Natural killer cell (primary cell): ENCODE results near the gene TMEM141. TPM values are rescaled to one million over a fixed set of nuclear protein-coding genes. Genes with fewer than 3 reads are reported as not detected.

Experiments used
- ATAC-seq, 3 donors: fragments of 150-1000 bp in 2 of 3; fragments of 200-7000 bp in 1 of 3; cut with Tn5 transposase; 1 replicate in 1 of 3; 2 replicates in 2 of 3; pipeline ENCODE4 v1.10.0; 2021; ENCODE audit warnings: mild to moderate bottlenecking in 2 of 3, moderate library complexity in 2 of 3
- DNase-seq, 2 donors: peaks; one replicate each; pipeline versions ENCODE4 v3.0.0 to v3.0.0-alpha.2; 2013 to 2021; ENCODE audit warnings: mixed read lengths in 1 of 2
- H3K27ac ChIP-seq: one replicate; pipeline ENCODE4 v1.5.1; 2013; ENCODE audit warnings: mild to moderate bottlenecking, low read length
- H3K27me3 ChIP-seq: one replicate; pipeline ENCODE4 v1.6.1; 2013; ENCODE audit warnings: low read length; ENCODE audit not compliant: control insufficient read depth, insufficient read depth
- H3K36me3 ChIP-seq: one replicate; pipeline ENCODE4 v1.6.1; 2013; ENCODE audit warnings: low read length; ENCODE audit not compliant: control insufficient read depth, insufficient read depth
- H3K4me1 ChIP-seq: one replicate; pipeline ENCODE4 v1.6.1; 2013; ENCODE audit warnings: low read length; ENCODE audit not compliant: control insufficient read depth, insufficient read depth
- H3K4me3 ChIP-seq: one replicate; pipeline ENCODE4 v1.5.1; 2013; ENCODE audit warnings: low read length
- H3K9me3 ChIP-seq: one replicate; pipeline ENCODE4 v1.6.1; 2013; ENCODE audit warnings: low read length; ENCODE audit not compliant: control insufficient read depth, insufficient read depth
- H3K27ac Mint-ChIP-seq, 2 donors: one replicate each; pipeline ENCODE4 v1.8.0; 2022; ENCODE audit warnings: mild to moderate bottlenecking in 2 of 2, mixed read lengths in 2 of 2, moderate library complexity in 1 of 2
- H3K27me3 Mint-ChIP-seq, 2 donors: one replicate each; pipeline ENCODE4 v1.8.0; 2022; ENCODE audit warnings: low read depth in 2 of 2, mixed read lengths in 2 of 2
- H3K36me3 Mint-ChIP-seq: one replicate; pipeline ENCODE4 v1.8.0; 2022; ENCODE audit warnings: mixed read lengths
- H3K4me1 Mint-ChIP-seq, 2 donors: one replicate each; pipeline ENCODE4 v1.8.0; 2022; ENCODE audit warnings: mixed read lengths in 2 of 2
- H3K4me3 Mint-ChIP-seq: one replicate; pipeline ENCODE4 v1.8.0; 2022; ENCODE audit warnings: mild to moderate bottlenecking, moderate library complexity, mixed read lengths
- H3K9me3 Mint-ChIP-seq, 2 donors: one replicate each; pipeline ENCODE4 v1.8.0; 2022; ENCODE audit warnings: mixed read lengths in 2 of 2
- CTCF ChIP-seq: fragments of 200-600 bp; IDR thresholded peaks from one replicate; pipeline ENCODE4 v1.8.0; 2022; ENCODE audit warnings: antibody characterized with exemption
- WGBS: methylation state at CpG from one replicate; pipeline ENCODE4 v1.1.7; 2013; ENCODE audit warnings: missing lambda C conversion rate; ENCODE audit not compliant: insufficient coverage; 5-methylcytosine and 5-hydroxymethylcytosine counted together
- intact Hi-C: fragments of 100-400 bp; cut with micrococcal nuclease; formaldehyde crosslinking; loops from one replicate; pipeline ENCODE4 v1.14.2; 2022
- total RNA-seq, 4 donors: library from RNA; stranded (reverse); fragments of 120-200 nt in 1 of 4; gene quantifications; one replicate each; pipeline versions ENCODE4 v1.2.3 to v1.2.4, GENCODE V29; 2013 to 2022

The TMEM141 gene
- total RNA-seq, 3 donors from 2014 or later (not counting 1 experiment from before 2014, with no cell fraction given), result 22.4 to 26.9 (median 26.6) TPM

- no peaks in the 10 kb centered on the region for H3K36me3 Mint-ChIP-seq
- no peak for DNase-seq
- peaks cover under 1 to 1% of the 10 kb centered on the region in 2 donors for H3K4me1 Mint-ChIP-seq
- no peak for ATAC-seq
- no peaks in the 10 kb centered on the region for H3K9me3 ChIP-seq
- no peak overlapping the region for H3K27ac ChIP-seq
- H3K36me3 ChIP-seq, result peaks cover 29% of the 10 kb centered on the region
- intact Hi-C loops, result no loop called here
- H3K27ac Mint-ChIP-seq, result no peak overlapping the region
- no peaks in the 10 kb centered on the region for H3K9me3 Mint-ChIP-seq
- no peaks in the 10 kb centered on the region for H3K27me3 ChIP-seq
- H3K27me3 Mint-ChIP-seq, result no peaks in the 10 kb centered on the region
- WGBS, result 96% methylated on average over 17 of the region's 17 CpGs
- no peak overlapping the region for H3K4me3 ChIP-seq
- H3K4me1 ChIP-seq, result peaks cover under 1% of the 10 kb centered on the region
- TF ChIP-seq CTCF, result no peak
- H3K4me3 Mint-ChIP-seq, result no peak overlapping the region
These were observed 35.0 kb downstream of the TMEM141 start for GRCh38 chr9:136826188-136826541.

DNA sequence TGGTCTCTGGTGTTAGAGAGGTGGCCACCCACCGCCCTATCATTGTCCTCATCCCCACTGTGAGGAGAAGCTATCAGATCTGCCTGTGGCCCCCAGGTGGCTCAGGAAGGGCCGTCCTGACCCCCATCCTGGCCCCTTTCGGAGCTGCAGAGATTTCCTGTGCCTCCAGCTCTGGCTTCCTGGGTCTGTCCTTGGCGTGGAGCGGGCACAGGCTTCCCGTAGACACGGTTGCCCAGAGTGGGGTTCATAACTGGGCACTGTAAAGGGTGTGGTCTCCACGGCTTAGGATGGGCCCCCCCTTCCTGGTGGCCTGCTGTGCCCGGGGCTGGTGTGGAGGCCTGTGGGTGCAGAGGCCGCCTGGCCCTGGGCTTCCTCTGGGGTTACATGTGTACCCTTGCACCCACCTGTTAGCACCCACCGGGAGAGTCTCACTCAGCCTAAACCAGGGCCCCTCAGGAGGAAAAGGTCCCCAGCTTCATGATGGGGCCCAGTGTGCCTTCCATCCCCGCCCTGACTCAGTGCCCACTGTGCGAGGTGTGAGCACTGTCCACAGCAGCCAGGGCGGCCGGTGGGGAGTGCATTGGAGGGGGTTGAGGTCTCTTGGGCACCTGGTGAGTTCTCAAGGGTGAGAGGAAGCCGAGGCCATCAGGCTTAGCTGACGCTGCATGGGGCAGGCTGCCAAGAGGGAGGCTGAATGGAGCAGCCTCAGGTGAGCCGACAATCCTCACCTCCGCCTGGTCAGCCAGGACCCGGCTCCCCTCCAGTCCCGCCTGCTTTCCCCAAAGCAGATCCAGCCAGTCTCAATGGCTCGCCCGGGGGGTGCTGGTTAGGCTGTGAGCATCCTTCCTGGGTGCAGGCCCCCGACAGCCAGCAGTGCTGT lies 35.8 kb downstream of the TMEM141 start:
- no peak for ATAC-seq
- Mint-ChIP-seq H3K9me3 (no peaks in the 10 kb centered on the region), H3K36me3 (no peaks in the 10 kb centered on the region), H3K27me3 (no peaks in the 10 kb centered on the region), H3K27ac (no peak overlapping the region), H3K4me1 (no peaks in the 10 kb centered on the region), H3K4me3 (no peak overlapping the region)
- H3K36me3 ChIP-seq, result peaks cover 35% of the 10 kb centered on the region
- no peak for TF ChIP-seq CTCF
- H3K4me3 ChIP-seq, result no peak overlapping the region
- H3K27me3 ChIP-seq, result no peaks in the 10 kb centered on the region
- intact Hi-C loops, result no loop called here
- 96% methylated on average over 24 of the region's 24 CpGs for WGBS
- no peak for DNase-seq
- H3K27ac ChIP-seq, result no peak overlapping the region
- H3K4me1 ChIP-seq, result no peaks in the 10 kb centered on the region
- H3K9me3 ChIP-seq, result no peaks in the 10 kb centered on the region

- no peak overlapping the region for H3K4me3 Mint-ChIP-seq
- 95% methylated on average over 13 of the region's 14 CpGs for WGBS
- no peaks in the 10 kb centered on the region for H3K9me3 ChIP-seq
These were observed 36.8 kb downstream of the TMEM141 start for GRCh38 chr9:136827794-136828473.

More at GRCh38 chr9:136827794-136828473, 36.8 kb downstream of the TMEM141 start:
- no peak for TF ChIP-seq CTCF
- Histone ChIP-seq H3K27ac (no peak overlapping the region), H3K27me3 (no peaks in the 10 kb centered on the region), H3K4me3 (no peak overlapping the region), H3K36me3 (peaks cover 40% of the 10 kb centered on the region), H3K4me1 (no peaks in the 10 kb centered on the region)
- no peaks in the 10 kb centered on the region for H3K4me1 Mint-ChIP-seq
- no peak overlapping the region for H3K27ac Mint-ChIP-seq
- no peaks in the 10 kb centered on the region for H3K27me3 Mint-ChIP-seq
- no peaks in the 10 kb centered on the region for H3K9me3 Mint-ChIP-seq
- intact Hi-C loops, result no loop called here
- no peaks in the 10 kb centered on the region for H3K36me3 Mint-ChIP-seq
- DNase-seq (no peak), ATAC-seq (no peak)
